Hepatocyte (in vitro differentiated cells): ENCODE data around the gene SLC9A5.

Source experiments
- CTCF ChIP-seq: fragments of 200-600 bp; sonication (generic); IDR thresholded peaks from 2 replicates; pipeline ENCODE4 v1.5.1; 2016; ENCODE audit warnings: antibody characterized with exemption, mild to moderate bottlenecking; ENCODE audit not compliant: poor library complexity
- EZH2phosphoT487 ChIP-seq: fragments of 200-600 bp; sonication (generic); IDR thresholded peaks from one replicate; pipeline ENCODE4 v1.6.1; 2018; ENCODE audit warnings: antibody characterized with exemption, mild to moderate bottlenecking, low read depth, moderate library complexity; ENCODE audit not compliant: unreplicated experiment, severe bottlenecking

GRCh38 chr16:67298277-67298676 is 49.5 kb downstream of the SLC9A5 start:
- no peak for TF ChIP-seq CTCF
- TF ChIP-seq EZH2phosphoT487: no peak
